ENCODE measurements around the gene PDZD2.

- TF ChIP-seq, protein P1, sequence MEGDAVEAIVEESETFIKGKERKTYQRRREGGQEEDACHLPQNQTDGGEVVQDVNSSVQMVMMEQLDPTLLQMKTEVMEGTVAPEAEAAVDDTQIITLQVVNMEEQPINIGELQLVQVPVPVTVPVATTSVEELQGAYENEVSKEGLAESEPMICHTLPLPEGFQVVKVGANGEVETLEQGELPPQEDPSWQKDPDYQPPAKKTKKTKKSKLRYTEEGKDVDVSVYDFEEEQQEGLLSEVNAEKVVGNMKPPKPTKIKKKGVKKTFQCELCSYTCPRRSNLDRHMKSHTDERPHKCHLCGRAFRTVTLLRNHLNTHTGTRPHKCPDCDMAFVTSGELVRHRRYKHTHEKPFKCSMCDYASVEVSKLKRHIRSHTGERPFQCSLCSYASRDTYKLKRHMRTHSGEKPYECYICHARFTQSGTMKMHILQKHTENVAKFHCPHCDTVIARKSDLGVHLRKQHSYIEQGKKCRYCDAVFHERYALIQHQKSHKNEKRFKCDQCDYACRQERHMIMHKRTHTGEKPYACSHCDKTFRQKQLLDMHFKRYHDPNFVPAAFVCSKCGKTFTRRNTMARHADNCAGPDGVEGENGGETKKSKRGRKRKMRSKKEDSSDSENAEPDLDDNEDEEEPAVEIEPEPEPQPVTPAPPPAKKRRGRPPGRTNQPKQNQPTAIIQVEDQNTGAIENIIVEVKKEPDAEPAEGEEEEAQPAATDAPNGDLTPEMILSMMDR (IDR thresholded peaks at IDR 0.05), result no peak
- TF ChIP-seq EZH2phosphoT487 (IDR thresholded peaks at IDR 0.05) (no peak), EZH2 (IDR thresholded peaks at IDR 0.05) (no peak)
These were observed 17.9 kb downstream of the PDZD2 start for GRCh38 chr5:31656806-31657205.

Data from neural progenitor cell (in vitro differentiated cells).